Posterior vena cava (tissue), 2 donors: Measurements from ENCODE around the gene MEAF6. TPM values are rescaled to one million over a fixed set of nuclear protein-coding genes. Genes with fewer than 3 reads are reported as not detected.

Experiments
- DNase-seq: peaks from one replicate; pipeline ENCODE4 v3.0.0-alpha.2; 2020; ENCODE audit warnings: low spot score
- intact Hi-C, 2 donors: fragments of 100-400 bp; cut with DNase I; formaldehyde crosslinking; loops; one replicate each; pipeline versions ENCODE4 v1.14.1 to v1.14.2; 2022 to 2023
- total RNA-seq, 2 donors: library from RNA; stranded (reverse); fragmentation: NEBNext Ultra II Directional; extraction: Animal tissue kit (Norgen Biotek cat#: 25700); gene quantifications; one replicate each; pipeline ENCODE4 v1.2.1, GENCODE V29; 2021
- donor health status: DM: yes; HTN: yes; CAD: no.
- donor health status: DM: yes; HTN: yes; CAD: no.

Gene MEAF6
- total RNA-seq, 2 donors from 2014 or later, result 43.6 to 49.6 TPM

- DNase-seq, result peak; percentile 94
- intact Hi-C loops, result no loop called here
Measured at GRCh38 chr1:37476460-37477197, 37.9 kb downstream of the MEAF6 start.

GRCh38 chr1:37476087-37476452 is 38.5 kb downstream of the MEAF6 start:
- intact Hi-C loops, result no loop called here
- peak; percentile 76 for DNase-seq

DNA sequence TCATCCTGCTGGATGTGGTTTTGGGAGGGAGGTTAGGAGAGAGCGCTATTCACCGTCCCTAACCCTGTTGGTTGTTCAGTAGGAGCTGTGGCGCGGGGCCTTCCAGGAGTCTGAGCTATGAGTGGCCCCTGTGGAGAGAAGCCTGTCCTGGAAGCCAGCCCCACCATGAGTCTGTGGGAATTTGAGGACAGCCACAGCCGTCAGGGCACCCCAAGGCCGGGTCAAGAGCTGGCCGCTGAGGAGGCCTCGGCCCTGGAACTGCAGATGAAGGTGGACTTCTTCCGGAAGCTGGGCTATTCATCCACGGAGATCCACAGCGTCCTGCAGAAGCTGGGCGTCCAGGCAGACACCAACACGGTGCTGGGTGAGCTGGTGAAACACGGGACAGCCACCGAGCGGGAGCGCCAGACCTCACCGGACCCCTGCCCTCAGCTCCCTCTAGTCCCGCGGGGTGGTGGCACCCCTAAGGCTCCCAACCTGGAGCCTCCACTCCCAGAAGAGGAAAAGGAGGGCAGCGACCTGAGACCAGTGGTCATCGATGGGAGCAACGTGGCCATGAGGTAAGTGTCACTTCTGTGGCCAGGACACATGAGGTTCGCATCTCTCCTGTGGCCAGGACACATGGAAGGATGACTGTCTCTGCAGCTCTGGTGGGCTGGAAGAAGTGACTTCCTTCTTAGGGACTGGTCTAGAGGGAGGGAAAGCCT is 39.0 kb downstream of the MEAF6 start:
- intact Hi-C loops, result no loop called here
- peak; percentile 80 for DNase-seq

- DNase-seq, result peak; percentile 87
- intact Hi-C loops, result loop anchor here in 1 of 2 donors (5.0 kb wide), 1 partner anchor 1318 kb away; the partner anchor contains the start of gene MAP7D1
Measured at GRCh38 chr1:37474697-37475379, 39.7 kb downstream of the MEAF6 start.

DNA sequence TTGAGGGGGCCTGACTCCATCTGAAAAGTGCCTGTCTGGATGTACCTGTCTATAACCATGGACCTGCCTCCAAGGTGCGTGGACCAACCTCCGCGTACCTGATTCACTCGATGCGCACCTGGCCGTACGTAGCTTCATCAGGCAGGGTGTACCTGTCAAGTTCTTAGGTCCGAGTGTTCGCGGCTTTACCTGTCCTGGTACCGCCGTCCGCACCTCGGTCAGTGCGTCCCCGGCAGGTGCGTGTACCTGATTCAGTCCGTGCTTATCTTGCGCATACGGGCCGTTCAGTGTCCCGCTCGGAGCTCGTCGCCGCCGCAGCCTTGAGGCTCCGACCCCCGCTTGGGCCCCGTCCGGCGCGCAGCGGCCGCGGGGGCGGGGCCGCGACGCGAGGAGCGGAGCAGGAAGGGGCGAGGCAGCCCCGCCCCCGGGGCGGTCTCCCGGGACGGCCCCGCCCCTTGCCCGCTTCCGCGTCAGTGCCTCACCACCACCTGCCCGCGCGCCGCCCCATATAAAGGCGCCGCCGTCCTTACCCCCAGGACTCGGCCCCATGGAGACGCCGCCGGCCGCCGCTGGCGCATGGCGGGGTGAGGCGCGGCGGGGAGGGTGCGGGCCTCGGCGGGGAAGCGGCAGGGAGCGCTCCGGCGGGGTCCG is 40.4 kb downstream of the MEAF6 start, which contains the start of gene ZC3H12A:
Gene ZC3H12A (plus strand): TSS at position 535 of the 651 bp plus-strand sequence. CDS start 917 bp downstream, outside the sequence.
- intact Hi-C loops, result loop anchor here in 1 of 2 donors (5.0 kb wide), 1 partner anchor 1317 kb away; the partner anchor contains the start of gene MAP7D1

GRCh38 chr1:37473431-37474045 is 41.0 kb downstream of the MEAF6 start:
- intact Hi-C loops, result loop anchor here in 1 of 2 donors (5.0 kb wide), 1 partner anchor 1316 kb away; the partner anchor contains the start of gene MAP7D1
- peak; percentile 66 for DNase-seq

More for the DNA sequence above, 40.4 kb downstream of the MEAF6 start, which contains the start of gene ZC3H12A:
- DNase-seq, result peak; percentile 98

DNA sequence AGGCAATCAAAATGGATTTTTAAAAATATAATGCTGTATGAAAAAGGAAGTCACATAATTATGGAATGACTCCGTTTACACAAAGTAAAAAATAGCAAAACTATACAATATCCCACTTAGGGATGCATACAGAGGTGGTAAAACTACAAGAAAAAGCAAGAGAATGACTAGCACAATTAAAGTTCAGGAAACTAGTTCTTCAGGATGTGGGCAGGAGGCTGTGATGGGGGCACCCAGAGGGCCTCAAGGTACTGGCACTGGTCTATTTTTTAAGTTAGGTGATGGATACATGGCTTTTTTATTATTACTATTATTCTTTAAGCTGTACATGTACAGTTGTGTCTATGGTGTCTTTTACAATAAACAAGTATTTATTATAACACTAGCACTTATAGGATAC is 41.6 kb downstream of the MEAF6 start:
- intact Hi-C loops, result loop anchor here in 1 of 2 donors (5.0 kb wide), 1 partner anchor 1316 kb away; the partner anchor contains the start of gene MAP7D1
- DNase-seq, result peak; percentile 16

GRCh38 chr1:37472281-37472680 is 42.3 kb downstream of the MEAF6 start:
- intact Hi-C loops, result loop anchor here in 1 of 2 donors (5.0 kb wide), 1 partner anchor 1315 kb away; the partner anchor contains the start of gene MAP7D1
- DNase-seq, result peak; percentile 75

DNA sequence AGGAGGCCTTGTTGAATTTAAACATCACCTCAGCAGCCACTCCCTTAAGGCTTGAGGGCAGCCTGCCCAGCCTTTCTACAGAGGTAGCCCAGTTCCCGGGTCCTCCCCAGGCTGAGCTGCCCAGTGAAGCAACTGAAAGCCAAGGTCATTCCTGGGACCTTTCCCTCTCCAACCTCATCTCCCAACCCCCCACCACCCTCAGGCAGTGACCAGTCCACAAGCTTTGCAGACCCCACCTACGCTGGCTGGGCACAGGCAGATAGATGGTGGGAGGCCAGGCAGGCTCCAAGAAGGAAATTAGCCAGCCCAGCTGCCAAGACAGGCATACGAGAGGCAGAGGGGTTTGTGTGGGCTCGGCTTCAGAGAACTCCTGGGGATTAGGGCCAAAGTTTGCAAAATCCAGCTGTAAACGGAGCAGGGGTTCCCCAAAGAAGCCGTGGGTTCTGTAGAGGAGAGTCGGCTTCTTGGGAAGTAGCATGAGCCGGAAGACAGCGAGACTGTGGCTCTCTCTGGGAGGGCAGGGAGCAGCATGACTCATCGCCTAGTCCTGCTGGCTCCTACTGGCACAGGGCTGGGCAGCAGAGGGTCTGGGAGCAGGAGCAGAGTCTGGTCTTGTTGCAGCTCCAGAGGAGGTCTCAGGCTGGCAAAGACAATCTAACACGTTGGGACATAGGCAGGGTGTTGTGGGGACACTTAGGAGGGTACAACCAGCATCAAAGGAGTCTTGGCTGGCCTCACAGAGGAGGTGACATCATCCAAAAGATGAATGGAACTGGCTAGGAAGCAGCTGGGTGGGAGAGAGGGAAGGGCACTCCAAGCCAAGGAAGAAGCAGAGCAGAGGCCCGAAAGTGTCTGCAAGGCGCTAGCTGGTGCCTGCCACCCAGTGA is 43.0 kb downstream of the MEAF6 start:
- DNase-seq, result peak; percentile 94
- intact Hi-C loops, result loop anchor here in 1 of 2 donors (5.0 kb wide), 1 partner anchor 1314 kb away; the partner anchor contains the start of gene MAP7D1

DNA sequence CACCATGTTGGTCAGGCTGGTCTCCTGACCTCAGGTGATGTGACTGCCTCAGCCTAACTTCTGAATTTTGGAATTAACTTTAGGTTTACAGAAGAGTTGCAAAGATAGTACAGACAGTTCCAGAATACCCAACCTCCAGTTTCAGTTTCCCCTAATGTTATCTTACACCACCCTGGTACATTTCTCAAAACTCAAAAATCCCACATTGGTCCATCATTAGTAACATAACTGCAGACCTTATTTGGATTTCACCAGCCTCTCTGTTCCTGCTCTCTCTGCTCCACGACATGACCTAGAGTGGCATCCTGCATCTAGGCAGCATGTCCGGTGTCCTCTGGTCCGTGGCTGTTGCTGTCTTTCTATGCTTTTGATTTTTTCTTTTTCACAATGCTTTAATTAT is 45.2 kb downstream of the MEAF6 start:
- intact Hi-C loops, result no loop called here
- DNase-seq, result no peak

- DNase-seq, result peak; percentile 38
- intact Hi-C loops, result no loop called here
Measured at GRCh38 chr1:37468037-37468436, 46.5 kb downstream of the MEAF6 start.

GRCh38 chr1:37465593-37466517 is 48.7 kb downstream of the MEAF6 start:
- DNase-seq, result no peak
- intact Hi-C loops, result no loop called here

- DNase-seq, result no peak
- intact Hi-C loops, result no loop called here
Measured at GRCh38 chr1:37464443-37464842, 50.1 kb downstream of the MEAF6 start.

DNA sequence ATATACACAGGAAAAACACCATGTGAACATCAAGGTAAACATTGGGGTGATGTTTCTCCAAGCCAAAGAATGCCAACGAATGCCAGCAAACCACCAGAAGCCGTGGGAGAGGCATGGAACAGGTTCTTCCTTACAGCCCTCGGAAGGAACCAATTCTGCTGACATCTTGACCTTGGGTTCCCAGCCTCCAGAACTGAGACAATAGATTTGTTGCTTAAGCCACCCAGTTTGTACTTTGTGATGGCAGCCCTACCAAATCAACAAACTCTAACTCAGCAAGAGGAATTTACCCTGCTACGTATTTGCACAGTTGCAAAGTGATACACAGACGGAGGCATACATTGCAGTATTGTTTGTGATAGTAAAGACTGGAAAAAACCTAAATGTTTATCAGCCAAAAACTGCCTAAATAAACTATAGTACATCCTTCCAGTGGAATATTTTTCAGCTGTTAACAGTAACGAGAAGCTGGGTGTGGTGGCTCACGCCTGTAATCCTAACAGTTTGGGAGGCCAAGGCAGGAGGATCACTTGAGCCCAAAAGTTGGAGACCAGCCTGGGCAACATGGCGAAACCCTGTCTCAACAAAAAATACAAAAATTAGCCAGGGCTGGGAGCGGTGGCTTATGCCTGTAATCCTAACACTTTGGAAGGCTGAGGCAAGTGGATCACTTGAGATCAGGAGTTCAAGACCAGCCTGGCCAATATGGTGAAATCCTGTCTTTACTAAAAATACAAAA is 52.7 kb downstream of the MEAF6 start:
- no peak for DNase-seq
- intact Hi-C loops, result no loop called here

DNA sequence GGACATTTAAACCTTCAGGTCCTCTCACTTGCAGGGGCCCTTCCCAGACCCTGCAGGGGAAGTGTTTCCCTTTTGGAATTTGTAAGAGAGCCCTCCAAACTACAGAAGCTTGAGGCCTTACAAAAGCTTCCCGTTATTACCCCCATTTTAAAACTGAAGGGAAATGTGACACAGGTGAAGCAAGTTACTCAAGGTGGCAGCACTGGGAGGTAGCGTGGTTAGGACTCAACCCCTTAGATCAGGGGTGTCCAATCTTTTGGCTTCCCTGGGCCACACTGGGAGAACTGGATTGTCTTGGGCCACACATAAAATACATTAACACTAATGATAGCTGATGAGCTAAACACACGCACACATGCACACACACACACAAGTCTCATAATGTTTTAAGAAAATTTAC is 56.0 kb downstream of the MEAF6 start:
- intact Hi-C loops, result loop anchor here in 1 of 2 donors (10.0 kb wide), 1 partner anchor 226 kb away; no protein-coding TSS in a partner anchor
- DNase-seq, result no peak

DNA sequence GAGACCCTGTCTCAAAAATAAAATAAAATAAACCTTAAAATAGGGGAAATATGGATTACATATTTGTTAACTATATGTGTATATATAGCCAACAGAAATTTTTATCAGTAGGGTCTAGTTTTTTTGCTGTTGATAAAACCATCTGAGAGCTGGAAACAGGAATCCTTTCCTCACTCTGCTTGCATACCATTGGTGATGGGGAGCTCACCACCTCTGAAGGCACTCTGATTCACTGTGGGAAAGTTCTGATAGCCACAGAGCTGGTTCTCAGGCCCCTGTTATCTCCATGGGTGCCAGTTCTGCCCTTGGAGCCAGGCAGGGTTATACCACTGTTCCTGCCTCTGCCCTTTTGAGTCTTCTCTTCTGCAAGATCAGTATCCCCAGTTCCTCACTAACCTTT is 58.0 kb downstream of the MEAF6 start:
- intact Hi-C loops, result loop anchor here in 1 of 2 donors (10.0 kb wide), 1 partner anchor 228 kb away; no protein-coding TSS in a partner anchor
- no peak for DNase-seq
